Measurements from ENCODE around the gene THSD7A.

GRCh38 chr7:11478882-11479281 lies 353.1 kb downstream of the THSD7A start:
- TF ChIP-seq ZNF138 (CRISPR knock-in tag; IDR thresholded peaks at IDR 0.05; ENCODE audit: low read depth) (no peak), SALL1 (CRISPR knock-in tag; IDR thresholded peaks at IDR 0.05) (no peak), CTCF (CRISPR knock-in tag; IDR thresholded peaks at IDR 0.05) (no peak), PHF21A (CRISPR knock-in tag; IDR thresholded peaks at IDR 0.05) (no peak), BCL3 (CRISPR knock-in tag; IDR thresholded peaks at IDR 0.05) (no peak)
